Fibroblast of gingiva (primary cell): ENCODE data around the gene STING1.
A peak's percentile ranks its signal among the peaks of the same experiment; 100 is the strongest.
"Not testable (repeated sequence)": the region's sequence is repeated elsewhere in the genome, so short reads cannot be mapped to it uniquely, and the experiment has no call there.

ENCODE experiments used
- DNase-seq: peaks from one replicate; pipeline ENCODE4 v3.0.0-alpha.2; 2011; ENCODE audit warnings: low read depth

Gene STING1

DNA sequence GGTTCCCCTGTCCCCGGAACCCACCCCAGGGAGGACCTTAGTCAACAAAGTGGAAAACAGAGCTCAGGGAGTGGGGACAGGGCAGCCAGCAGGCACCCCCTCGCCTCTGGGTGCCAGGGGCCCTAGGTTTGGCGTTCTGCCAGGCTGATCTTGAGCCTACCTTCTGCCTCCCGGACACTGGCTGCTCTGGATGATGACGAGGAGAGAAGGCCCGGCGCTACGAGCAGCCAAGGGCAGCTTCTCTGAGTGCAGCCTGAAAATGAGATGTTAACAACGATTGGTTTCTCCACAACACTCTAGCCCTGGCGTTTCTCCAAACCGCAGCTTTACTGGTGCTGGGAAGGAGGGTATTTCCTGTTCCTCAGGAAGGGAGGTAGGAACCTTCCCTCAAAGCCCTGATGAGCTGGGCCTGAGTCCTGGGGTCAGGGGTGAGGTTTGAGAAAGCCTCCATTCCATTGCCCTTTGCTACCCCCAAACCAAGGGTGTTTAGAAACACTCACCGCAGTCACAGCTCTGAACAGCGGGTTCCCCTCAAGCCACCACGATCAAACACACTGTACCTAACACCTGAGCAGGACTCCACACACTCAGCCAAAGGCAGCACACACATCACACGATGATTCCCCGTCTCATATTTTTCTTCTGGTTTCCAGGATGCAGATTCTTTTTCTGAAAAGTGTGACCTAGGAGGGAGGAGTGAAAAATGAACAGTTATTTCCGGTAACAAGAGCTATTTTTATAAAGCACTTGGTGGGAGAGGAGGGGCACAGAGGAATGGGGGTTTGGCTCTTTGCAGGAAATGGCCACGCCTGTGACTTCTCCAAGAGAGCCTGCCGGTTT is at the start of gene STING1:
Gene STING1 (minus strand): TSS at position 709 of the 840 bp plus-strand sequence. CDS start 1,054 bp downstream, outside the sequence.
- DNase-seq: peak; percentile 94

DNA sequence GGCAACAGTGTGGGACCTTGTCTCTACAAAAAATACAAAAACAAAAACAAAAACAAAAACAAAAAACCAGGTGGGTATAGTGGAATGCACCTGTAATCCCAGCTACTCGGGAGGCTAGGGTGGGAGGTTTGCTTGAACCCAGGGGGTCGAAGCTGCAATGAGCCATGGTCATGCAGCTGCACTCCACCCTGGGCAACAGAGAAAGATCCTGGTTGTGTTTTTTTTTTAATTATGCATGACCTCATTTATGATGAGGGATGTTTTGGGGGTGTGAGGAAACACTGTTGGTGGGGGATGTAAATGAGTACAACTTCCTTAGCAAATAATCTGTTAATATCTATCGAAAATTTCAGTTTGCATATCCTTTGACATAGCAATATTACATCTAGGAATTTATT is 49.2 kb upstream of the STING1 start:
- DNase-seq: no peak

DNA sequence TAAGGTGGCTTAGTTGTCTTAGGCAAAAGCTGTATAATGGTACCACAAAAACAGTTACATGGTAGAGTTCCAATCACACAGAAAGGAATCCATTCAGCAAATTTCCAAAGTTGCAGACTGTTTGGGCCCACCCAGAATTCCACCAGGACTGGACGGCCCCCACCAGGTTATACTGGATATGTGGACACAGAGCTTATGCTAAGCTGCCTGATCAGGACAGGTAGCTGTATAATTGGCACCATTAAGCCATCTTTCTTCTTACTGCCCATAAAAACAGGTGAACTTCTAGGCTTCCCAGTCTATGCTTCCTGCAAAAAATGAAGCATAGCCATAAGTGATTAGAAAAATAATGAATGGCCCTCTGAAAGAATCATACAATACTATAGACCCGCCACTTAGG is 47.5 kb upstream of the STING1 start:
- DNase-seq: not testable (repeated sequence)

DNA sequence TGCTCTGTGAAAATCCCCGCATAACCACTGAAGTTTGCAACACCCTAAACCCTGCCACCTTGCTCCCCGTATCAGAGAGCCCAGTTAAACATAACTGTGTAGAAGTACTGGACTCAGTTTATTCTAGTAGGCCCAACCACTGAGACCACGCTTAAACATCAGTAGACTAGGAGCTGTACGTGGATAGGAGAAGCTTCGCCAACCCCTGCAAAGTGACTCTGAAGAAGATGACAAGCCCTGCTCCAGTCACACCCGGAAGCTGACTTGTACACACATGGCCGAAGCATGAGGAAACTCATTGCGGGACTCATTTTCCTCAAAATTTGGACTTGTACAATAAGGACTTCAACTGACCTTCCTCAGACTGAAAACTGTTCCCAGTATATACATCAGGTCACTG is 46.1 kb upstream of the STING1 start:
- not testable (repeated sequence) for DNase-seq

DNA sequence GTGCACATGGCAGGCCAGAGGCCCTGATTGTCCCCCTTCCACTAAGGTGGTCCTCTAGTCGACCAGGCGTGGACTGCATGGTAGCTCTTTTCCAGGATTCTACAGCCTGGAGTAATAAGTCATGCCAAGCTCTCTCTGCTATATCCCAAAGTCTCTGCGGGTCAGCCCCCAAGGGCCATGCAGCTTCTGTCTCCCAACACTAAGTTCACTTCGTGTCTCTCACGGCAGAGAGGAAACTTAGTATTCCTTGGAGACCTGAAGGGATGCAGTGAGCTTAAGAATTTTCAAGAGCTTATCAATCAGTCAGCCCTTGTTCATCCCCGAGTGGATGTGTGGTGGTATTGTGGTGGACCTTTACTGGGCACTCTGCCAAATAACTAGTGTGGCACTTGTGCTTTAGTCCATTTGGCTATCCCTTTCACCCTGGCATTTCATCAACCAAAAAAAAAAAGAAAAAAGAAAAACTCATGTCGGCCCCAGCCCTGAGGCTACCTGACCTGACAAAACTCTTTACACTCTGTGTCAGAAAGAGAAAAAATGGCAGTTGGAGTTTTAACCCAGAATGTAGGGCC is 45.4 kb upstream of the STING1 start:
- DNase-seq: not testable (repeated sequence)

DNA sequence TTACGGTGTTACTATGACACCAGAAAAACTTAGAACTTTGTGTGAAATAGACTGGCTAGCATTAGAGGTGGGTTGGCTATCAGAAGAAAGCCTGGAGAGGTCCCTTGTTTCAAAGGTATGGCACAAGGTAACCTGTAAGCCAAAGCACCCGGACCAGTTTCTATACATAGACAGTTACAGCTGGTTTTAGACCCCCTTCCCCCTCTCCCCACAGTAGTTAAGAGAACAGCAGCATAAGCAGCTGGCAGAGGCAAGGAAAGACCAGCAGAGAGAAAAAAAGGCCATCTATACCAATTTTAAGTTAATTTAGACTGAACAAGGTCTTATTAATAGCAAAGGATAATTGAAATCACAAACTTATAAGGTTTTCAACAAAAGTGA is 44.5 kb upstream of the STING1 start:
- not testable (repeated sequence) for DNase-seq

DNA sequence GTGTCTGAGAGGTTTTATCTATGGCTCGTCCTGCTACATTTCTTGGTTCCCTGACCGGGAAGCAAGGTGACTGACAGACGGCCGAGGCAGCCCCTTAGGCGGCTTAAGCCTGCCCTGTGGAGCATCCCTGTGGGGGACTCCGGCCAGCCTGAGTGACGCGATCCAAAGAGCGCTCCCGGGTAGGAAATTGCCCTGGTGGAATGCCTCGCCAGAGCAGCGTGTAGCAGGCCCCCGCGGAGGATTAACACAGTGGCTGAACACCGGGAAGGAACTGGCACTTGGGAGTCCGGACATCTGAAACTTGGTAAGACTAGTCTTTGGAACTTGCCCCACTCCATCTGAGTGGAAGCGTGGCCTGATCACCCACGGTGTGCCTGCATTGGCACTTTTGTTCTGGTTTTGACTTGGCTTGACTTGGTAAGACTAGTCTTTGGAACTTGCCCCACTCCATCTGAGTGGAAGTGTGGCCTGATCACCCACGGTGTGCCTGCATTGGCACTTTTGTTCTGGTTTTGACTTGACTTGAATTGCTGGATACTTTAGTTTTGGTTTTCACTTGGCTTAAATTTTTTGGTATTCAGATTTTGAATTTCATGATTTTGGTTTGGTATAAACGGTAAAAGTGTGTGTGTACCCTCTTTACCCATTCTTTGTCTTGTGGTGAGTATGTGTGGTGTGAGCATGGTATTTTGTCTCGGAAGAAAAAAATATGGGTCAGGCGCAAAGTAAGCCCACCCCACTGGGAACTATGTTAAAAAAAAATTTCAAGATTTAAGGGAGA is 43.9 kb upstream of the STING1 start:
- not testable (repeated sequence) for DNase-seq

DNA sequence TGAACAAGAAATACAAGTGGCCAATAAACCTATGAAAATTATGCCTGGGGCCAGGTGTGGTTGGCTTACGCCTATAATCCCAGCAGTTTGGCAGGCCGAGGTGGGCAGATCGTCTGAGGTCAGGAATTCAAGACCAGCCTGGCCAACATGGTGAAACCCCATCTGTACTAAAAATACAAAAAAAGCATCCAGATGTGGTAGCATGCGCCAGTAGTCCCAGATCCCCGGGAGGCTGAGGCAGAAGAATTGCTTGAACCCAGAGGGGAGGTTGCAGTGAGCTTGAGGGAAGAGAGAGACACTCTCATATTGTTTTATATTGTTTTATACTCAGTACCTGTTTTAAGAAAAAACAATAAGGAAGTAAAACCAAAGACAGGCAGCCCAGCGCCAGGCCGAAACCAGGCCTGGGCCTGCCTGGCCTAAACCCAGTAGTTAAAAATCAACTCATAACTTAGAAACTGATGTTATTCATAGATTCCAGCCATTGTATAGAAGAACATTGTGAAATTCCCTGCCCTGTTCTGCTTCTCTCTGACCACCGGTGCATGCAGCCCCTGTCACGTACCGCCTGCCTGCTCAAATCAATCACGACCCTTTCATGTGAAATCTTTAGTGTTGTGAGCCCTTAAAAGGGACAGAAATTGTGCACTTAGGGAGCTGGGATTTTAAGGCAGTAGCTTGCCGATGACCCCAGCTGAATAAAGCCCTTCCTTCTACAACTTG is 43.2 kb upstream of the STING1 start:
- not testable (repeated sequence) for DNase-seq

DNA sequence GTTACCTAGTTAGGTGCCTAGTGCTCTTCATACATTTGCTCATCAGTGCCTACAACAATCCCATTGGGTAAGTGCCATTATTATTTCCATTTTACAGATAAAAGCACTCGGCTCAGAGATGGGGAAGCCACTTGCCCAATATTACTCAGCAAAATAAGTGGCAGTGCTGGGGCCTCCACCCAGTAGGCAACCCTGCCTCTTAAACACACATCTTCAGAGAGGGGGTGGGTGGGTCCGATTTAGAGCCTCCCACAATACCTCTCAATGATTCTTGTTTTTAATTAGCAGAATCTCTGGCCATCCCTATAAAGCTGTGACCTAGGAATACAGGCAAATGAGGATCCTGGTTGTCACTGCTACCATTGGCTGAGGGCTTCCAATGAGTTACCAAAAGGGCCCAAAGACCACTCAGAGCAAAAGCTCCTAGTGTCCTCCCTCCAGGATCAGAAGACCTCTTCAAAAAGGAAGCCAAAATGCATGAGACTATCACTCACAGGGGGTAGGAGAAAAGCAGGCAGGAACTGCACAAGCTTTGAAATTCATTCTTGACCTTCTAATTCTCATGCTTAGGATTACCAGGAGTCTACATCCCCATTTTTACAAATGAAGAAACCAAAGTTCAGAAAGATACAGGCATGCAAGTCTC is 42.5 kb upstream of the STING1 start:
- DNase-seq: no peak

DNA sequence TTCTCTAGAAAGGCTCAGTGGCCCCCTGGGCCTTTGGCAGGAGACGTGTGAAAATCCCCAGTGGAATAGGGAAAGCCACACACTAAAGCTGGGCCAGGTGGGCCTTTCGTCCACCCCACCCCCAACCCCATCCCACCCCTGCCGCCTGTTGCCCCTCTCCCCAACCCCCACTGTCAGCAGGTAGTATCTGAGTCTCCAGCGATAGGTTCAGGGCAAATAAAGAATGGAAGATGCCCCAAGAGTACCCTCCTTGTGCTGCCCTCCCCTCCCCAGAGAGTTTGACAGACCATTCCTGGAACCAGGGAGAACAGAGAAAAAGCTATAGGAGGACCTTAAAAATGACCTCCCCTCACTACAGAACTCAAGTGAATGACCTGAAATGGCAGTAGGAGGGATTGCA is 41.9 kb upstream of the STING1 start:
- no peak for DNase-seq

DNA sequence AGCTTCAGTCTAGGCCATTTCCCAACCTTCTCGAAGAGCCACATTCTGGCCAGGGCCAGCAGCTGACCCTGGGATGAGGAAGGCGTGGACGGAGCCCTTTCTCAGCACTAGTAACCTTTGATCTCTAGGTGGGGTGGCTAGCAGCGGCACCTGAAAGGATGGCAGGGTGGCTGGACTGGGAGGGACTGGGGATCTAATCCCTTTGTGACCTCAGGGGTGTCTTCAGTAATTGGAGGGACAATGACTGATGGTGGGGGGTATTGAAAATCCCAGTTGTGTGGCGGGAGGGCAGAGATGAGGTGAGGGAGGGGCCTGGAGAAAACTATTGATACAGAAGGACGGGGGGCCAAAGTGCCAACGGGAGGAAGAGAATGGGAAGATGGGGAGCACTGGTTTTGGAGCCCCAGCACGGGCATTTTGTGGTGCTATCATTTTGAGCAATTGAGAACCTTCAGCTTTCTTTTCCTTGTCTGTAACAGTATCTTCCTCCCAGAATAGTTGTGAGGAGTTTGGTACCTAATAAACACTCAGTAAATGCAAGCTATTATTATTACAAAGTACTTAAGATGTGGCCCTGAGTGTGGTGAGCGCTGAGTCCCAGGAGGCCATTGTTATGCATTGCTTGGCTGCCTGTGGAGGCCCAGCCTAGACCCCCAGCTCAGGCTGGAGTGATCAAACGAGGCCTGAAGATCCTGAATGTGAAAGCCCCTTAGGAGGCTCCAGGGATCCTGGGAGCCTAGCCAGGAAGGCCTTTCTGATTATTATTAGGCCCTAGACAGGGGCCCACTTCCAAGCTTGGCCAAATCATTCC is 41.3 kb upstream of the STING1 start:
- no peak for DNase-seq

DNA sequence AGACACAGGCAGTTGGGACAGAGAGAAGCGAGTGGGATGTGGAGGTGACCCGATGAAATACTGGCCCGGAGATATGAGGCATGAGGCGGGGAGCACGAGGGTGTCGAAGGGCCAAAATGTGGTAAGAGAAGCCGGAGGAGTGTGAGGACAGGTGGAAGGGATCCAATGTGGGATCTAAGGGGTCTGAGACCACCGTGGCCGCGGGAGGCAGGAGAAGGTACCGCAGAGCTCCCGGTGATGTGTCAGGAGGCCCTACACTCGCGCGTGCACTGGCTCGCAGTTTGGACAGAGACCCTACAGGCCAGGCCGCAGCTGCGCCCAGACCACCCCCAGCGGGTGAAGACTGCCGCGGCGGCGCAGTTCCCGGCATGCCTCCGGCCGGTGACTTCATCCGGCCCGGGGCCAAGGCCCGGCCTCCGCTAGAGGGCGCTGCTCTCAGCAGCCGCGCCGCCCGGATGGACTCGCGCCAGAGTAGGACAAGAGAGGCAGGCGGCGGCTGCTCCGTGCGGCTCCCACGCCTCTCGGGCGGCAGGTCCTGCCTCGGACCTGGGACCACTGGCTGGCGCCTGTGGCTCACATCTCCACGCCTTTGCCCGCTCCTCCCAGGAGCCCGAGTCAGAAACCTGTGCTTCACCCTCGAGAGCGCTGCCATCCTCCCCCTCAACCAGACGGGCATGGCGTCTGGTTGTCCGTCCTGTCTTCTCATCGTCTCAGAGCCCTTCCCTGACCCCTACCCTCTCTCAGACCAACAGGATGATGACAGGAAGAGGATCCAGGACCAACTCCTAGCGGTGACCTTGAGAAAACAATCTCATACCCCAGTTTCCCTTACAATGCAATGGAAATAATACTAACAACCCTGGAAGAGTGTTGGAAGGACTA is 35.4 kb upstream of the STING1 start:
- DNase-seq: peak; percentile 77

DNA sequence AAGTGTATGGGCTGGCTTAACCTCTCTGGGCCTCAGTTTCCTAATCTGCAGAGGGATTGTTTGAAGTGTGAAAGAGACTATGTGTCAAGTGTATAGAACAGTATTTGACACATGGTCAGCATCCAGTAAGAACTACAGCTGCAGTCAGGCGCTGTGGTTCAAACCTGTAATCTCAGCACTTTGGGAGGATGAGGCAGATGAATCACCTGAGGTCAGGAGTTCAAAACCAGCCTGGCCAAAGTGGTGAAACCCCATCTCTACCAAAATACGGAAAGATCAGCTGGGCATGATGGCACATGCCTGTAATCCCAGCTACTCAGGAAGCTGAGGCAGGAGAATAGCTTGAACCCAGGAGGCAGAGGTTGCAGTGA is 31.9 kb upstream of the STING1 start:
- no peak for DNase-seq

DNA sequence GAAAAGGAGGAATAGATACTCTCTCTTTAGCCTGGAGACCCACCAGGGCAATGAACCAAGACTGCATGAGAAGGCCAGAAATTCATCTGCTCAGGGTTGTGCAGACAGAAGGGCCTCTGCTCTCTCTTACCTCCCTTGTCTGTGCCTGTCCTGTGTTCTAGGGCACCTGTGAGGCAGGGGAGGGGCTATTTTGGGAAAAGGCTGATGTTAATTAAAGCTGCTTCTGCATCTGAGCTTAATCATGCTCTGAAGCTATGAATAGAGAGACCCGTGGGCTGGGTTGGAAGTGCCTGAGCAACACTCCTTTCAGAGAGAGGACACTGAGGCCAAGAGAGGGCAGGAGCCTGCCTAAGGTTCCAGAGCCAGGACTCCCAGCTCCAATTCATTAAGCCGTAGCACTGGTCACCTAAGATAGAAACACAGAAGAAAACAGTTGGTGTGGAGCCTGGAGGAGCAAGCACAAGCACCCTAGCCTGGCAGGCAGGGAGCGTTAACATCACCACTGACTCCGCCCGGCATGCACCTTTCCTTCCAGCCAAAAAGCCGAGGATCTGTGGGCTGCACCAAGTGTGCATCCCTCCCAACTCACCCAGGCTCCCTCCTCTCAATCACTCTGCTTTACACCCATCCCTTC is 31.4 kb upstream of the STING1 start:
- DNase-seq: no peak

DNA sequence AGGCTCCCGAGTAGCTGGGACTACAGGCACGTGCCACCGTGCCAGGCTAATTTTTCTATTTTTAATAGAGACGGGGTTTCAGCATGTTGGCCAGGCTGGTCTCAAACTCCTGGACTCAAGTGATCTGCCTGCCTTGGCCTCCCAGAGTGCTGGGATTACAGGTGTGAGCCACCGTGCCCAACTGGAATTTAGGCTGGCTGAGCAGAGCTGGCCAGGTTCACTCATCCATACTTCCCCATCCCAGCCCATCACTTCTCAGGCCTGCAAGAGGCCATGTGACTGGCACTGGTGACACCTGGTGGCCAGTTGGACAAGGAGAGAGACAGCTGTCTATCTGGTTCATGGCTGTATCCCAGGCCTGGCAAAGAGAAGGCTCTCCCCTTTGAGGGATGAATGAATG is 30.9 kb upstream of the STING1 start:
- peak; percentile 62 for DNase-seq

DNA sequence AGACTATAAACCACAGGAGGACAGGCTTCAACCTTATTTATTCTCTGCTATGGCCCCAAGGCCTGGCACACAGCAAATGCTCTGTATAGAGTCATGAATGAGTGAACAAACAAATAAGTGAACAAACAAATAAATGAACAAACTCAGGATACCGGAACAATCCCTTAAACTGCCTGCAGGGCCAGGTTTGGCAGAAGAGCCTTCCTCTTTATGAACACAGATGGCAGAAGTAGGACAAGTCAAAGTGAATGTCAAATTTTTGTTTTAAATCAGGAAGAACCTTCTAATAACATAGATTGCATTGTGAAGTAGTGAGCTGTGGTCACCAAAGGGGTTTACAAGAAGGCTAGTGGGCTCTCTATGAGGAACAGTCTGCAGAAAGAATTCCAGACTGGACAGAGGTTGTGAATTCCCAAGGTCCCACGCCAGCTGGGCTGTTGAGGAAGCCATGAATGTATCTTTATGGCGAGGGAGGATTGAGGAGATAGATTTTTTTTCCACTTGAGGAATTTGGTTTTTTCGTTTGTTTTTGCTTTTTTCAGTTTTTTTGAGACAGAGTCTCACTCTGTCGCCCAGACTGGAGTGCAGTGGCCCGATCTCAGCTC is 30.3 kb upstream of the STING1 start:
- DNase-seq: no peak

DNA sequence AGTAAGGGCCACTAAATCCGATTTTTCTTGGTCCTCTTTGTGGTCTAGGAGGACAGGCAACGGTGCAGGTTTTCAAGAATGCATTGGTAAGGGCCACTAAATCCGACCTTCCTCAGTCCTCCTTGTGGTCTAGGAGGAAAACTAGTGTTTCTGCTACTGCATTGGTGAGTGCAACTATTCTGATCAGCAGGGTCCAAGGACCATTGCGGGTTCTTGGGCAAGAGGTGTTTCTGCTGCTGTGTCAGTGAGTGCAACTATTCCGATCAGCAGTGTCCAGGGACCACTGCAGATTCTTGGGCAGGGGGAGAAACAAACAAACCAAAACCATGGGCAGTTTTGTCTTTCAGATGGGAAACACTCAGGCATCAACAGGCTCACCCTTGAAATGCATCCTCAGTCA is 22.2 kb upstream of the STING1 start:
- not testable (repeated sequence) for DNase-seq

DNA sequence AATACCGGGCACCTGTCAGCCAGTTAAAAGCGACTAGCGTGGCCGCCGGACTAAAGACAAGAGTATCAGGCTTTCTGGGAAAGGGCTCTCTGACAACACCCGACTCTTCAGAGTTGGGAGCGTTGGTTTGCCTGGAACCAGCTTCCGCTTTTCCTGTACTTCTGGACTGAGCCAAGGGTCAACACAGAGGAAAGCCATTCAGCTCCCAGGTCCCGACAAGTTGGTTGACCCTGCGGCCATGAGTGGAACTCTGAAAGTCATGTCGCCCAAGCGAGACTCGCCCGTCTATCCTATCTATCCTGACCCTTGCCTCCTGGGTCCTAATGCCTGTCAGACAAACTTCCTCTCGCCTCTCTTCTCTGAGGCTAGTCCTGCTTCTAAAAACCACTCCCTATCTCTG is 21.3 kb upstream of the STING1 start:
- DNase-seq: not testable (repeated sequence)
